Measurements from ENCODE around the gene PLAGL1.

DNA sequence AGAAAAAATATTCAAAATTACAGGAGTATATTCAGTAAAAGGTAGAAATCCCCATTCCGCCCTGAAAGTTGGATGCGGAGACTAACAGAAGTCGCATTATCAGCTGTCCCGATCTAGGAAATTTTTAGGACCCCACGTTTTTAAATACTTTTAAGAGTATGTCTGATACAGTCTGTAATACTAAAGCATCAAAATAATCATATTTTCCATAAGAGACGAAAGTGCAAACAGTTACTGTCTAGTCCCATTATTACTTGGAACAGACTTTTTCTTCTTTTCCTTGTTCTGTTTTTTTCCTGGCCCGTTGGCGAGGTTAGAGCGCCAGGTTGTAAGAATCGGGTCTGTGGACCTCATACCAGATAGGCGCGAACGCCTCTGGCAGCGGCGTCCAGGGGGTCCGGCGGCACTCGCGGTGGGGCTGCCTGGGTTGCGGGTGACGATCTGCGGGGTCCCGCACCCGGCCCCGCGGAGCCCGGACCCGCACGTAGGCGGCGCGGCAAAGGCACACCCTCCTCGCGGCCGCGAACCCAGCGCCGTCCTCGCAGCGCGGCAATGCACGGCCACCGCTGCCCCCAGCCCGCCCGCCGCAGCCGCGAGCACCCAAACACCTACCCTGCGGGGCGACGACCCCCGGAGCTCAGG, 460 bp downstream of the PLAGL1 start:
- TF ChIP-seq, protein P1, sequence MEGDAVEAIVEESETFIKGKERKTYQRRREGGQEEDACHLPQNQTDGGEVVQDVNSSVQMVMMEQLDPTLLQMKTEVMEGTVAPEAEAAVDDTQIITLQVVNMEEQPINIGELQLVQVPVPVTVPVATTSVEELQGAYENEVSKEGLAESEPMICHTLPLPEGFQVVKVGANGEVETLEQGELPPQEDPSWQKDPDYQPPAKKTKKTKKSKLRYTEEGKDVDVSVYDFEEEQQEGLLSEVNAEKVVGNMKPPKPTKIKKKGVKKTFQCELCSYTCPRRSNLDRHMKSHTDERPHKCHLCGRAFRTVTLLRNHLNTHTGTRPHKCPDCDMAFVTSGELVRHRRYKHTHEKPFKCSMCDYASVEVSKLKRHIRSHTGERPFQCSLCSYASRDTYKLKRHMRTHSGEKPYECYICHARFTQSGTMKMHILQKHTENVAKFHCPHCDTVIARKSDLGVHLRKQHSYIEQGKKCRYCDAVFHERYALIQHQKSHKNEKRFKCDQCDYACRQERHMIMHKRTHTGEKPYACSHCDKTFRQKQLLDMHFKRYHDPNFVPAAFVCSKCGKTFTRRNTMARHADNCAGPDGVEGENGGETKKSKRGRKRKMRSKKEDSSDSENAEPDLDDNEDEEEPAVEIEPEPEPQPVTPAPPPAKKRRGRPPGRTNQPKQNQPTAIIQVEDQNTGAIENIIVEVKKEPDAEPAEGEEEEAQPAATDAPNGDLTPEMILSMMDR (IDR thresholded peaks at IDR 0.05): no peak
- no peak for TF ChIP-seq POLR2A (IDR thresholded peaks at IDR 0.05)

Data from heart left ventricle (tissue), 13 donors.